Measurements from ENCODE around the gene ITIH4. TPM values are rescaled to one million over a fixed set of nuclear protein-coding genes. Genes with fewer than 3 reads are reported as not detected.

The ITIH4 gene
- total and polyA plus RNA-seq, 2 of the 13 experiments (the other 11 are each of a cell fraction or from before 2014, with no cell fraction given), result 2.7 to 5.3 TPM

DNA sequence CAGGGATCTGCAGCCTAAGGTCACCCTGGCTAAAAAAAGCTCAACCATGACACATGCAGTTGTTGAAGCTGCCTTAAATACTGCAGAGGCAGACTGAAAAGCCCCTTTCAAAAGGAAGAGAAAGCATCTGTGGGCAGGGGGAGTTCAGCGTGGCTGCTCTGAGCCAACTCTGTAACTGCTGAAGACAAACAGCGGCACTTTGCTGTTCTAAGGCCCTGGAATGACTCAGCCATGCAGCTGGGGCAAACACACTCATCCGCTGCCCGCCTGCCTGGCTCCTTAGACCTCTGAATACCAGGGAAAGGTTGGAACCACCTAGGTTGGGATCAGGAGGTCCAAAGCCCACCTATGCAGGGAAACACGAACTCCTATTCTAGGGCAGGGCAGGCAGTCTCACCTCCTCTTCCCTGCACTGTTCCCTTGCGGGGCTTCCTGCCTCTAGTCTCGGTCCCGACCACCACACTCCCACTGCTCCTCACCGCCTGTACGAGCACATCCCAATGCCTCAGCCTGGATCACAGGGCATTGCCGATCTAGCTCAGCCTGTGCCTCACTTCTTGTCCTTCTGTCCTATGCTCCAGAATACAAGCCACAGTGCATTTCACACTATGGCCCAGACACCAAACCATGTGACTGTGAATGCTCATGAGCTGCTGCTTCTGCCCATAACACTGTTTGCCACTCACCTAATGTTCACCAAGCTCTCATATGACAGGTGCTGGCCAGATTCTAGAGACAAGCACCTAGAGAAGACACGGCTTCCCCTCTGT, 10.9 kb upstream of the ITIH4 start:
- no peaks in the 10 kb centered on the region for H3K27me3 ChIP-seq (ENCODE audit: control insufficient read depth in 1 of 2, insufficient read depth in 2 of 2, low read length in 2 of 2)
- no TSS peak for BruUV-seq (replicated peaks)
- no peak overlapping the region for H3K27ac ChIP-seq (ENCODE audit: extremely low read length, insufficient read depth, low read length)
- ATAC-seq, result no peak
- 97% methylated on average over 12 of the region's 12 CpGs for WGBS (ENCODE audit: low lambda C conversion rate)
- TF ChIP-seq THAP11 (CRISPR knock-in tag; IDR thresholded peaks at IDR 0.05), result no peak
- no peak for TF ChIP-seq FOXM1 (CRISPR knock-in tag; IDR thresholded peaks at IDR 0.05)
- no peak for TF ChIP-seq SAP130 (CRISPR knock-in tag; IDR thresholded peaks at IDR 0.05; ENCODE audit: low read depth)
- TF ChIP-seq, protein P1, sequence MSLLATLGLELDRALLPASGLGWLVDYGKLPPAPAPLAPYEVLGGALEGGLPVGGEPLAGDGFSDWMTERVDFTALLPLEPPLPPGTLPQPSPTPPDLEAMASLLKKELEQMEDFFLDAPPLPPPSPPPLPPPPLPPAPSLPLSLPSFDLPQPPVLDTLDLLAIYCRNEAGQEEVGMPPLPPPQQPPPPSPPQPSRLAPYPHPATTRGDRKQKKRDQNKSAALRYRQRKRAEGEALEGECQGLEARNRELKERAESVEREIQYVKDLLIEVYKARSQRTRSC (CRISPR knock-in tag; IDR thresholded peaks at IDR 0.05; ENCODE audit: low read depth), result no peak
- TF ChIP-seq ZBTB33 (CRISPR knock-in tag; IDR thresholded peaks at IDR 0.05), result 0 out of 2 replicates have a peak, but pooled peaks have one; percentile 58
- no peak for TF ChIP-seq ZNF296 (CRISPR knock-in tag; conservative IDR thresholded peaks at IDR 0.05)
- no peak for TF ChIP-seq ZNF513 (CRISPR knock-in tag; conservative IDR thresholded peaks at IDR 0.05)
- TF ChIP-seq ZMAT5 (CRISPR knock-in tag; IDR thresholded peaks at IDR 0.05; ENCODE audit: borderline replicate concordance, low read depth), result no peak
- no peak for TF ChIP-seq FOSL2 (CRISPR knock-in tag; IDR thresholded peaks at IDR 0.05)
- intact Hi-C loops (cut with micrococcal nuclease; ENCODE audit: unreplicated experiment), result no loop called here
- ChIA-PET CTCF (ENCODE audit: low intra/inter-chr PET ratio, low total read pairs) (no interaction called here), POLR2A (no interaction called here)
- H3K4me3 ChIP-seq (replicated peaks in 1 of 3; ENCODE audit: insufficient read depth in 1 of 3, low read depth in 2 of 3, low read length in 3 of 3), result no peak overlapping the region
- no peak overlapping the region for H3K4me2 ChIP-seq (ENCODE audit: low read depth, low read length)
- H3K4me1 ChIP-seq (ENCODE audit: insufficient read depth, low read length), result peaks cover 26% of the 10 kb centered on the region
- no peak for FAIRE-seq
- in situ Hi-C loops (cut with HindIII; ENCODE audit: extremely low pct_ligation_motif_present, low pct_unique_long_range_greater_than_20kb), result no loop called here
- H3K9ac ChIP-seq (ENCODE audit: insufficient read depth, low read depth, low read length), result no peak overlapping the region
- H3K79me2 ChIP-seq (ENCODE audit: insufficient read depth, low read length), result no peaks in the 10 kb centered on the region
- no peak for DNase-seq (ENCODE audit: low spot score)
- H3K36me3 ChIP-seq (replicated peaks in 1 of 2; ENCODE audit: control insufficient read depth in 1 of 2, insufficient read depth in 2 of 2, low read length in 2 of 2), result no peaks in the 10 kb centered on the region
- no peak overlapping the region for H2AFZ ChIP-seq (ENCODE audit: low read length)
- no peaks in the 10 kb centered on the region for H4K20me1 ChIP-seq (ENCODE audit: insufficient read depth, low read length)
- no peaks in the 10 kb centered on the region for H3K9me3 ChIP-seq (ENCODE audit: low read length)

Measured in HepG2 (cell line).